ENCODE results near the gene MORC1. TPM values are rescaled to one million over a fixed set of nuclear protein-coding genes. Genes with fewer than 3 reads are reported as not detected.

Gene MORC1
- total RNA-seq, 4 donors from 2014 or later = not detected

DNA sequence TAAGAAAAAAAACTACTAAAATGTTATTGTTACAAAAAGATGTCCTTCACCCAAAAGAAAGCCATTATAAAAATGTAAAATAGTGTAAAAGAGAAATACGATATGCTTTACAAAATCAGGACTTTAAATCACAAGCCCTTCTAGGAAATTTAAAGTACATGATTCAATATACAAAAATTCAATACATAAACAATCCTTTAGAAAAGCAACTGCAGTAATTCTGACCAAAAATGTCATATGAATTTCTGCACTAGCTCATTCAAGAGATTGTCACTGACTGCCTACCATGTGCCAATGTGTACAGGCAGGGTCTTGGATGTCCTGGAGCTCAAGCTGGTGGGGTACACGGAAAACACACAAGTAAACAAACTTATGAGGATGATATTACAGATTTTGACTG is 2.5 kb downstream of the MORC1 start:
- Histone ChIP-seq H3K4me1 (no peaks in the 10 kb centered on the region), H3K4me3 (no peak overlapping the region), H3K9me3 (no peaks in the 10 kb centered on the region), H3K27ac (no peak overlapping the region), H3K36me3 (no peaks in the 10 kb centered on the region), H3K27me3 (no peaks in the 10 kb centered on the region)
- in situ Hi-C loops (cut with MboI; ENCODE audit: low sequenced_read_pairs in 4 of 4) (no loop called here), intact Hi-C loops (cut with DNase I; ENCODE audit: low total_unique reads) (no loop called here)
- no peak for DNase-seq
- no peak for ATAC-seq
- TF ChIP-seq, protein P1, sequence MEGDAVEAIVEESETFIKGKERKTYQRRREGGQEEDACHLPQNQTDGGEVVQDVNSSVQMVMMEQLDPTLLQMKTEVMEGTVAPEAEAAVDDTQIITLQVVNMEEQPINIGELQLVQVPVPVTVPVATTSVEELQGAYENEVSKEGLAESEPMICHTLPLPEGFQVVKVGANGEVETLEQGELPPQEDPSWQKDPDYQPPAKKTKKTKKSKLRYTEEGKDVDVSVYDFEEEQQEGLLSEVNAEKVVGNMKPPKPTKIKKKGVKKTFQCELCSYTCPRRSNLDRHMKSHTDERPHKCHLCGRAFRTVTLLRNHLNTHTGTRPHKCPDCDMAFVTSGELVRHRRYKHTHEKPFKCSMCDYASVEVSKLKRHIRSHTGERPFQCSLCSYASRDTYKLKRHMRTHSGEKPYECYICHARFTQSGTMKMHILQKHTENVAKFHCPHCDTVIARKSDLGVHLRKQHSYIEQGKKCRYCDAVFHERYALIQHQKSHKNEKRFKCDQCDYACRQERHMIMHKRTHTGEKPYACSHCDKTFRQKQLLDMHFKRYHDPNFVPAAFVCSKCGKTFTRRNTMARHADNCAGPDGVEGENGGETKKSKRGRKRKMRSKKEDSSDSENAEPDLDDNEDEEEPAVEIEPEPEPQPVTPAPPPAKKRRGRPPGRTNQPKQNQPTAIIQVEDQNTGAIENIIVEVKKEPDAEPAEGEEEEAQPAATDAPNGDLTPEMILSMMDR (IDR thresholded peaks at IDR 0.05 in 4 of 5, conservative IDR thresholded peaks at IDR 0.05 in 1 of 5) = no peak
- no peak for TF ChIP-seq POLR2A (IDR thresholded peaks at IDR 0.05)

DNA sequence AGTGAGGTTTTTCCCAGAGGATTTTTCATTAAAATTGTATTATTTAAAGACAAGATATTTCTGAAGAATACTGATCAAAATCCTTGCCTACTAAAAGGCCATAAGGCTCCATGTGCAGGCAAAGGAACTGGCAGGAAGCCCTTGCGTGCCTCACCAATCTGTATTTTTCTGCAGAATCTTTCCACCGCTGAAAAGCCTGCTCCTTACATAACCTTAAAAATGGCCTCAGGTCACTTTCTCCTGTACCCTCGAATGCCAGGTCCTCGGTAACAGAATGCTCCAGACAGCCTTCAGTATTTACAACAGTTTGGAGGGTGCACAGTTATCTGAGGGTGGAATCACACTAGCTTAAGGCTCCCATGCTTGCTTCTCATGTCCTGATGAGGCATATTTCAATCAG is 3.2 kb downstream of the MORC1 start:
- no peak for DNase-seq
- Histone ChIP-seq H3K27me3 (no peaks in the 10 kb centered on the region), H3K4me3 (no peak overlapping the region), H3K4me1 (no peaks in the 10 kb centered on the region), H3K9me3 (no peaks in the 10 kb centered on the region), H3K36me3 (no peaks in the 10 kb centered on the region), H3K27ac (no peak overlapping the region)
- in situ Hi-C loops (cut with MboI; ENCODE audit: low sequenced_read_pairs in 4 of 4) = no loop called here
- intact Hi-C loops (cut with DNase I; ENCODE audit: low total_unique reads) = no loop called here
- ATAC-seq = no peak
- TF ChIP-seq, protein P1 (IDR thresholded peaks at IDR 0.05 in 4 of 5, conservative IDR thresholded peaks at IDR 0.05 in 1 of 5) = no peak
- TF ChIP-seq POLR2A (IDR thresholded peaks at IDR 0.05) = no peak

DNA sequence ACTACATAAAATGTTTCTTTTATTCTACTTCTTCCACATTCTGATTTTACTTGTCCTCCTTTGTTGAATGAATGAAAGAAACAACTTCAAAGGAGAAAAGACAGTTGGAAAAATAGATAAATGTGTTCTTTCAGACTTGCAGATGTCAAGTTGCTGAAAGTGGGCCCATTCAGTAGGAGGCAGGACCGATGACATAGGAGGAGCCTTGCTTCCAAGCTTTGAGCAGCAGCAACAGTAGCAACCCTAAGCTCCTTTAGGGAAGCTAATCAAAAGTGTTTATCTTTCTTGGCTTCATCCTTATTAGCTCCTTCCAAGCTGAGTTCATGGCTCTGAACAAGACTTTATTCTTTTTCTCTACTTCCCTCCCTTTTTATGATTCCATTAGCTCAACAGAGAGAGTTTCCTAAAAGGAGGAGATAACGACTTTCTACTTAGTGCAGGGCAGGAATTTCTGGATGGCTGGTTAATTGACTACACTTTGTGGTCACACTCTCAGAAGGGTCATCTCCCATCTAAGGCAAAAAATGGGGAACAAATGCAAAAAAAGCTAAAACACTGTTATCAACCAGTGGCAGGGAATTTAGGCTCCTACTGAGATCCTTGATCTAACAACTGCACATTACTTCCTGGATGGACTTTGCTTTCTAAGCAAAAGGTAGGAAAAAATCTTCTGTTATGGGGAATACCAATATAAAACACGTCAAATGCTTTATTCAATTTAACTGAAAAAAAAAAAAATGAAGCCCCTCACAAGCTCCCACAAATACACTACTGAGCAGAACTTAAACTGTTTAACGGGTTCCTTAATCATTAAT is 4.8 kb downstream of the MORC1 start:
- in situ Hi-C loops (cut with MboI; ENCODE audit: low sequenced_read_pairs in 4 of 4) (no loop called here), intact Hi-C loops (cut with DNase I; ENCODE audit: low total_unique reads) (no loop called here)
- H3K9me3 ChIP-seq = no peaks in the 10 kb centered on the region
- no peak overlapping the region for H3K27ac ChIP-seq
- DNase-seq (no peak), ATAC-seq (no peak)
- H3K36me3 ChIP-seq = no peaks in the 10 kb centered on the region
- H3K4me3 ChIP-seq = no peak overlapping the region
- TF ChIP-seq, protein P1 (IDR thresholded peaks at IDR 0.05 in 4 of 5, conservative IDR thresholded peaks at IDR 0.05 in 1 of 5) = no peak
- no peak for TF ChIP-seq POLR2A (IDR thresholded peaks at IDR 0.05)
- no peaks in the 10 kb centered on the region for H3K27me3 ChIP-seq
- H3K4me1 ChIP-seq = no peaks in the 10 kb centered on the region

DNA sequence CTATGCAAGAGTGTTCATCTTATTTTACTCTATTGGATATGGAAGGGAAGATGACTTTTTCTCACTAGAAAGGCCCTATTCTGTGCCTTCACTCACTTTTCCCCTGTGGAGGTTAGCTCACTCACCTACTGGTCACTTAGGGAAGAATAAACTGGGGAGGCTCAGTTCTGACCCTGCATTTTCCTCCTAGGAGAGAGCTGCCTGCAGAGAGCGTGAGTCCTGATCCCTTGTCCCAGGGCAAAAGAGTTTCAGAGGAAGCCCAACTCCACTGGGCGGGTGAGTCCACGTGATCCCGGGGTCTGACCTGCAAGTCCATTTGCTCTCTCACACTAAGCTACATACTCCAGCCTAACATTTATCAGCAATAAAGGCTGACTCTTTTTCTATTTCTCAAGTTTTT is 8.4 kb downstream of the MORC1 start:
- no peaks in the 10 kb centered on the region for H3K27me3 ChIP-seq
- in situ Hi-C loops (cut with MboI; ENCODE audit: low sequenced_read_pairs in 4 of 4) (no loop called here), intact Hi-C loops (cut with DNase I; ENCODE audit: low total_unique reads) (no loop called here)
- H3K9me3 ChIP-seq = no peaks in the 10 kb centered on the region
- no peak overlapping the region for H3K4me3 ChIP-seq
- H3K36me3 ChIP-seq = no peaks in the 10 kb centered on the region
- DNase-seq (no peak), ATAC-seq (no peak)
- no peak overlapping the region for H3K27ac ChIP-seq
- no peaks in the 10 kb centered on the region for H3K4me1 ChIP-seq
- TF ChIP-seq POLR2A (IDR thresholded peaks at IDR 0.05) = no peak
- TF ChIP-seq, protein P1 (IDR thresholded peaks at IDR 0.05 in 4 of 5, conservative IDR thresholded peaks at IDR 0.05 in 1 of 5) = no peak

All from gastrocnemius medialis (tissue), 4 donors.